GM21529 (cell line): ENCODE data around the gene PRRT1B.
"Not testable (repeated sequence)": the region's sequence is repeated elsewhere in the genome, so short reads cannot be mapped to it uniquely, and the experiment has no call there.

Experiments
- ATAC-seq: cut with Tn5 transposase; IDR thresholded peaks from one replicate; pipeline ENCODE4 v1.9.1; 2021; ENCODE audit not compliant: unreplicated experiment

PRRT1B gene

DNA sequence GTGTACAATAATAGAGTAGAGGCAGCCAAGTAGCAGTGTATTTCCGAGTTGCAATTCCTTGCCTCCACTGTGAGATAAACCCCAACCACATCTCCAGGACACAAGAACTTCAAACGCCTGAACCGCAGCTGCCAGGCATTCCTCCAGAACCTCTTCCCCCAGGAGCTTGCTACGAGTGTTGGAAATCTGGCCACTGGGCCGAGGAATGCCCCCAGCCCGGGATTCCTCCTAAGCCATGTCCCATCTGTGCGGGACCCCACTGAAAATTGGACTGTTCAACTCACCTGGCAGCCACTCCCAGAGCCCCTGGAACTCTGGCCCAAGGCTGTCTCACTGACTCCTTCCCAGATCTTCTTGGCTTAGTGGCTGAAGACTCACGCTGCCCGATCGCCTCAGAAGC, 3.9 kb downstream of the PRRT1B start:
- ATAC-seq = not testable (repeated sequence)

DNA sequence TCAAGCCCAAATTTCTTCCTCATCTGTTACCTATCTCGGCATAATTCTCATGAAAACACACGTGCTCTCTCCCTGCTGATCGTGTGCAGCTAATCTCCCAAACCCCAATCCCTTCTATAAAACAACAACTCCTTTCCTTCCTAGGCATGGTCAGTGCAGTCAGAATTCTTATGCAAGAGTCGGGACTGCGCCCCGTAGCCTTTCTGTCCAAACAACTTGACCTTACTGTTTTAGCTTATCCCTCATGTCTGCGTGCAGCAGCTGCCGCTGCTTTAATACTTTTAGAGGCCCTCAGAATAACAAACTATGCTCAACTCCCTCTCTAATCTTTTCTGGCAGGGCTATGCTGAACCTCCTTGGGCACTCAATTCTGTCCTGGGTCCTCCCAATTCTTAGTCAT, 5.1 kb downstream of the PRRT1B start:
- ATAC-seq = not testable (repeated sequence)

- ATAC-seq = no peak
Observed at GRCh38 chr9:131552030-131552429, 6.7 kb downstream of the PRRT1B start.

GRCh38 chr9:131554087-131554842, 8.9 kb downstream of the PRRT1B start:
- no peak for ATAC-seq

DNA sequence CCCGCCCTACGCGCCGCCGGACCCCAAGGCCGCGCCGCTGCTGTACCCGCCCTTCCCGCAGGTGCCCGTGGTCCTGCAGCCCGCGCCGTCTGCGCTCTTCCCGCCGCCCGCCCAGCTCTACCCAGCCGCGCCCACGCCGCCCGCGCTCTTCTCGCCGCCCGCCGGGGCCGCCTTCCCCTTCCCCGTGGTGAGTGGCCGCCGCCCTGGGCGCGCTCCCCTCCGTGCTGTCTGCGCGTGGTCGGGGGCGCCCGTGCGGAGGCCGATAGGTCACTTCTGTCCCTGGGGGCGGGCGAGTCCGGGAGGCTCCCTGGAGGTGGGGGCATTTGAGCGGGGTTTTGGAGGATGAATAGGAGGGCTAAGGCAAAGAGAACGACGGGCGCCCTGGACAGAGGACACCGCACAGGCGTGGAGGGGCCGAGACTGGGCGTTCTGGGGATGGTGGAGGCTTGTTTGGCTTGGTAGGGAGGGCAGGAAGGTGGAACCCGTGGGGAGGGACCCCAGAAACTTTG, 9.6 kb downstream of the PRRT1B start:
- ATAC-seq = no peak

GRCh38 chr9:131555841-131556673, 10.7 kb downstream of the PRRT1B start:
- ATAC-seq = no peak

DNA sequence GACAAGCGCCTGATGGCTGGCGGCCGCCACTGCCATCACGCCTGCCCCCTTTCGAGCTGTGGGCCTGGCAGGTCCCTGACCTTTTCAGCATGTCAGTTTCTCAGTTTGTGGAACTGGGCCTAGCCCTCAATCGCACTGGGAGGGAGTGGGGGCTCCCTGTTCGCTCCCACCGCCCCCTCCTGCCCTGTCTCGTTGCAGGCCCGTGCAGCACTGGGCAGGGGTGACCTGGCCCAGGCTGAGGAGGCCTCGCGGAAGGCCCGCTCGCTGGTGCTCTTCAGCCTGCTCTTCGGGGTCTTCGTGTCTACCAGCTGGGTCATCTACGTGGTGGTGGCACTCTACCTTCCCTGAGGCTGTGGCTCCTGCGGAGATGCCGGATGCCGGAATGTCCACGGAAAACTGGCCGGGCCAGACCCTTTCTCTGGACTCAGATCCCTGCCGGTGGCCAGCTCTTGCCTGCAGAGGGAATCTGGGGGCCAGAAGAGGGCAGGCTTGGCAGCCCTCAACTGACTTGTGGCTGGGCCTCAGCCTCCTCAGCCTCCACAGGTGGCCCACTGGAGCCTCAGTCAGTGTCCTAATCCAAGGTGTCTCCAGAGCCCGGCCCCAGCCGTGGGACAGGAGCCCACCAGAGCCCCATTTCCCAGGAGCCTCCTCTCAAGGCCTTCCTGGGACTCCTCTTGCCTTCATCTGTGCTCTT, 12.7 kb downstream of the PRRT1B start:
- no peak for ATAC-seq

- ATAC-seq = no peak
Observed at GRCh38 chr9:131559421-131560000, 14.2 kb downstream of the PRRT1B start.

DNA sequence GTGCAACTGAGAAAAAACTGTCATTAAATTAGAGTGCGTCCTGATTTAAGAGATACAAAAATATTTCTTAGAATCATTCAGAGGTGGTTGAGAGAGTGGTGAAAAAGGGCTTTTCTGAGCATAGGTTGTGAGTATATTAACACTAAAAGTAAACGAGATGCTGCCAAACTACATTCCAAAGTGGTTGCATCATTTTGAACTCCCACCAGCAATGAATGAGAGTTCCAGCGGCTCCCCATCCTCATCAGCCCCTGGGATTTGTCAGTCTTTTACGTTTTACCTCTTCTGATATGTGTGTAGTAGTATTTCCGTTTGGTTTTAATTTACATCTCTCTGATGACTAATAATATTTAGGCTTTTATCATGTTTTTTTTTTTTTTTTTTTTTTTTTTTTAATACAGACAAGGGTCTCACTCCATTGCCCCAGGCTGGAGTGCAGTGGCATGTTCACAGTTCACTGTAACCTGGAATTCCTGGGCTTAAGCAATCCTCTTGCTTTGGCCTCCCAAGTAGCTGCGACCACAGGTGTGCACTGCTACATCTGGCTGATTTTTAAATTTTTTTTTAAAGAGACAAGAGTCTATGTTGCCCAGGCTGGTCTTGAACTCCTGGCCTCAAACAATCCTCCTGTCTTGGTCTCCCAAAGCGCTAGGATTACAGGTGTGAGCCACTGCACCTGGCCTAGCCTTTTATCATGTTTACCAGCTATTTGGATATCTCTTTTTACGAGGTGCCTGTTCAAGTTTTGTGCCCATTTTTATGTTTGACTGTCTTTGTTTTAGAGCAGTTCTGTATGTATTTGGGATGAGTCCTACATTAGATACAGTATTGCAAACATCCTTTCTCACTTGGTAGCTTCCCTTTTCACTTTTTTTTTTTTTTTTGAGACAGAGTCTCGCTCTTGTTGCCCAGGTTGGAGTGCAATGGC, 17.0 kb downstream of the PRRT1B start:
- ATAC-seq = no peak

DNA sequence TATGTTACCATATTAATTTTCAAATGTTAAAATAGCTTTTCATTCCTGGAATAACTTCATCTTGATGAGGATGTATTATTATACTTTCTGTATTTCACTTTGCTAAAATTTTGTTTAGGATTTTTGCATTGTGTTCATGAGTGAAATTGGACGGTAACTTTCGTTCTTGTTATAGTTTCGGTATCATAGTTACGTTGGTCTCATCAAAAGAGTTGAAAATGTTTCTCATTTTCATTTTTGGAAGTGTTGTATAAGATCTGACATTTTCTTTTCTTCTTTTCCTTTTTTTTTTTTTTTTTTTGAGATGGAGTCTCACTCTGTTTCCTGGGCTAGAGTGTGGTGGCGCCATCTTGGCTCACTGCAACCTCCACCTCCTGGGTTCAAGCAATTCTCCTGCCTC, 20.0 kb downstream of the PRRT1B start:
- no peak for ATAC-seq

GRCh38 chr9:131566158-131566557, 20.8 kb downstream of the PRRT1B start:
- no peak for ATAC-seq

DNA sequence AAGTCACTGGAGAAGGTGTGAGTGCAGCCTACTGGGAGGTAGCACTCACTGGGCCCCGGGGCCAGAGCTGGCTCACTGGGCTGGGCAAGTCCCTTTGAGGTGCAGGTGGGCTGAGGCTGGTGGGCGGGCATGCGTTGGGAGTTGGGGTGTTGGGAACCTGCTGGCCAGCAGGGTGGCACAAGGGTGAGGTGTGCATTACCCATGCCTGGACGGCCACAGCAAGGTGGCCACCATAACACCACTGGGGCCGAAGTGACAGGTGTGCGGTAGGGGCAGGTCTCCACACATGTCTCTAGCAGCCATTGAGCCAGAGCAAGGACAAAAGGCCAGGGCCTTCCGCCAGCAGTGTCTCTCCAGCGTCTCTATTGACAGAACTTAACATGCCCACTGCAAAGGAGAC, 22.6 kb downstream of the PRRT1B start:
- ATAC-seq = no peak

GRCh38 chr9:131574730-131575640, 29.7 kb downstream of the PRRT1B start:
- ATAC-seq = no peak

DNA sequence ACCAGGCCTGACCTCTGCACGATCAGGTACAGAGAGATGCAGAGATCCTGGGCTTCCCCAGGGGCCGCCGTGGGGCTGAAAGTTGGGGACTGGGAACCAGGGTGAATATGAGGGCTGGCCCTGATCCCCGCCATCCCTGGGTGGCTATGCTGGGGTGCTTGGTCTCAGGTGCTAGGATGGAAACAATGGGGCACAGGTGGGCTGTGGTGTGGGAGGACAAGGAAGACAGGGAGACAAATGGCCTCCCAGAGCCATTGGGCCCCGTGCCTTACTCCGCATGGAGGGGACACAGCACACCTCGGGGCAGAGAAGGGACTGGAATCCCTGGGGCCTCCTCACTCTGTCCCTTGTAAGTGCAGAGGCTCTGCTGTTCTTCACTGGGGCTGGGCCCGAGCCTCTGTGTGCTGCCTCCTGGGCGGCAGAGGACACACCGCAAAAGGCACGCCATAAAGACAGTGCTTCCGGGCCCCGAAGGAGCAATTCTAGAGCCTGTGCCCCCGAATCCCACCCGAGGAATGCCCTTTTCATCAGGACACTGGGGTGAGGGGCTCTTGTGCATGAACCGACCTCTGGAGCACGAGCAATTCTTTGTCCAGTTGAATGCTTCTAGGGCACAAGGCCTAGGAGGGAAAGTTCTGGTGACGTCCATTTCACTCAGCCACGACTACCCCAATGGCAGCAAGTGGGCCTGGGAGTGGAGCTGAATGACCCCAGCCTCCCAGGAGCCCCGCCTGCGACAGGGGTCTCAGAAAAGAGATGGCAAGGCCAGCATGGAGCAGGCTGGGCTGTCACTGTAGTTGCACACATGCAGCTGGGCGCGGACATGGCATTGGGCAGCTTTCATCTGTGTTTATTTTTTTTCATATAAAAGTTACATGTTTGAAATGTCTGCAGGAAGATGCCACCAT, 30.9 kb downstream of the PRRT1B start:
- no peak for ATAC-seq

DNA sequence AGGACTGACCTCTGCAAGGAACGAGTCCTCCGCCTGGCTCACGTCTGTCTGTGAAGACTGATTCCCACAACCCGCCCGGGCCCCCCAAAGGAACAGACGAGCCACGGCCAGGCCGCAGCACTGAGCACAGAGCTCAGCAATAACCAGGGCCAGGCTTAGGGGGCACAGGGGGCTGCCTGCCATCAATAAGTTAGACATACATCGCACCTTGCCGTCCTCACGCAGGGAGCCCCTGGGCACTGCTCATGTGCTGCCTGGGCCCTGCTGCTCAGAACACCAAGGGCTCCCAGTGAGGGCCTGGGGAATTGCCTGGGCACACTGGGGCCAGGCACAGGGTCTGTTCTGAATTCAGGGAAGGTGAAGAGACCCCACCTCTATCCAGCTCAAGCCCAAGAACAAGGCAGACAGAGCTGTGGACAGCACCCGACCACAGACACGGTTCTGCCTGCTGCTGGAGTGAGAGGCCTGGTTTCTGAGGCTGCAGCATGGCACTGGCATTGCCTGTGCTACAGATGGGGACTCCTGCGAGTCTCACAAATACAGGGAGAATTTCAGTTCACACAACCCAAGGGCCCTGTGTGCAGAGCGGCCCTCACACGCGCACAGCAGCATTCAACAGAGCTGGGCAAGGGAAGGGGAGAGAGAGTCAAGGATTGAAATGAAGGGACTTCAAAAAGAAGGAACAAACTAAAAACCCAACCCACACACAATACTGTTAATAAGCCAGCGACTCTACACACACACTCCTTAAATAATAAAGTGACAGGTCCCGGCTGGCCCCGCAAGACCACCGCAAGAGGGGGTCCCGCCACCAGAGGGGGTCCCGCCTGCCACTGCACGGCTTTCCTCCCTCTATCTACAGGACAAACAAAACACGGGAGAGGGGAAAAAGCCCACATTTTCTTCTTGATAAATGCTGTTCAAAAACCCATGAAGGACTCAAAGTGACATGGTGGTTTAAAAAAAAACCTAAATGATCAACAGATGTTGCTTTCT, 32.0 kb downstream of the PRRT1B start:
- no peak for ATAC-seq

GRCh38 chr9:131578021-131578420, 32.7 kb downstream of the PRRT1B start:
- no peak for ATAC-seq
